ENCODE results near the gene NAV1. TPM values are rescaled to one million over a fixed set of nuclear protein-coding genes. Genes with fewer than 3 reads are reported as not detected.
"Not testable (repeated sequence)": the region's sequence is repeated elsewhere in the genome, so short reads cannot be mapped to it uniquely, and the experiment has no call there.

Gene NAV1
- total RNA-seq, 1 experiment from 2014 or later: 20.0 TPM

DNA sequence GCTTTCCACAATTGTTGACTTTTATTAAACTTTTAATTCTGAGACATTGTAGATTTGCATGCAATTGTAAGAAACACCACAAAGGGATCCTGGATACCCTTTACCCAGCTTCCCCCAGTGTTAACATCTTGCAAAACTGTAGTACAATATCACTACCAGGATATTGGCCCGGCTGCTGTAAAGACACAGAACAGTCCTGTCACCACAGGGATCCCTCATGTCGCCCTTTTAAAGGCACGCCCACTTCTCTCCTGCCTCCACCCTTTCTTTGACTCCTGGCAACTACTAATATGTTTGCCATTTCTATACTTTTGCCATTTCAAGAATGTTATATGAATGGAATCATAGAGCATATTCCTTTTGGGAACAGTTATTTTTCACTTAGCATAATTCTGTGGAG, 37.0 kb downstream of the NAV1 start:
- in situ Hi-C loops (cut with HindIII; ENCODE audit: low sequenced_read_pairs): no loop called here
- DNase-seq (ENCODE audit: low spot score): no peak

DNA sequence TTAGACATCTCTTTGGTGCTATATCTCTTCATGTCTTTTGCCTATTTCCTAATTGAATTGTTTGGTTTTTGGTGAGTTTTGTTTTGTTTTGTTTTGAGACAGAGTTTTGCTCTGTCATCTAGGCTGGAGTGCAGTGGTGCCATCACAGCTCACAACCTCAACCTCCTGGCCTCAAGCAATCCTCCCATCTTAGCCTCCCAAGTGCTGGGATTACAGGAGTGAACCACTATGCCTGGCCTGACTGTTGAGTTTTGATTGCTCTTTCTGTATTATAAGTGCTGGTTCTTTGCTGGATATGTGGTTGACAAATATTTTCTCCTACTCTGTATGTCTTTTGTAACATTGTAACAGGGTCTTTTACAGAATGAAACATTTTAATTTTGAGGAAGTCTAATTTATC, 38.0 kb downstream of the NAV1 start:
- in situ Hi-C loops (cut with HindIII; ENCODE audit: low sequenced_read_pairs): no loop called here
- DNase-seq (ENCODE audit: low spot score): no peak

DNA sequence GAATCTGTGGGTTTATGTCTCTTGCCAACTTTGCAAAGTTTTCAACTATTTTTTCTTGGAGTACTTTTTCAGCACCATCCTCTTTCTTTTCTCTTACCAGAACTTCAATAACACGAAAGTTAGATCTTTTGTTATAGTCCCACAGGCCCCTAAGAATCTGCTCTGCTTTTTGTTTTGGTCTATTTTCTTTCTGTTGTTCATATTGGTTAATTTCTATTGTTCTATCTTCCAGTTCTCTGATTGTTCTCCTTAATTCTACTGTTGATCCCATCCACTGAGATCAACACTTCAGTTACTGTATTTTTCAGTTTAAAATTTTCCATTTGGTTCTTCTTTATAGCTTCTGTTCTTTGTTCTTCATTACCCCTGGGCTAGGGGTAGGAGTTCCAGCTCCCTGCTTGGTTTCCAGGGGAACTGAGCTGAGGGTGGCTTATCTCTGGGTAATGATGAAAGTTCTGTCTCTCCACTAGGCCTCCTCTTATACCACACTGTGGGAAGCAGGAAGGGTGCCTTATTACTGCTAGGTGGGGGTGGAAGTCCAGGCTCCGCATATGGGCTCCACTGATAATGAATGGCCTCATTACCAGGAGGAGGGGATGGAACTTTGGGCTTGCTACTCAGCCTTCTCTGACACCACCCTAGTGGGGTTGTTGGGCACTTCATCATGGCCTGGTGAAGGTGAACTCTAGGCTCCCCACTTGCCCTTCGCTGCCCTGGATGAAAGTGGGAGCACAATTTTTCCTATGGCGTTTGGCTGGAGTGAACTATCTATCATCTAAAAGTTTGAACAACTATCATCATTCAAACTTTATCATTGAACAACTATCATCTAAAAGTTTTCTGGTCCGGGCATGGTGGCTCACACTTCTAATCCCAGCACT, 39.3 kb downstream of the NAV1 start:
- no peak for DNase-seq (ENCODE audit: low spot score)
- in situ Hi-C loops (cut with HindIII; ENCODE audit: low sequenced_read_pairs): no loop called here

DNA sequence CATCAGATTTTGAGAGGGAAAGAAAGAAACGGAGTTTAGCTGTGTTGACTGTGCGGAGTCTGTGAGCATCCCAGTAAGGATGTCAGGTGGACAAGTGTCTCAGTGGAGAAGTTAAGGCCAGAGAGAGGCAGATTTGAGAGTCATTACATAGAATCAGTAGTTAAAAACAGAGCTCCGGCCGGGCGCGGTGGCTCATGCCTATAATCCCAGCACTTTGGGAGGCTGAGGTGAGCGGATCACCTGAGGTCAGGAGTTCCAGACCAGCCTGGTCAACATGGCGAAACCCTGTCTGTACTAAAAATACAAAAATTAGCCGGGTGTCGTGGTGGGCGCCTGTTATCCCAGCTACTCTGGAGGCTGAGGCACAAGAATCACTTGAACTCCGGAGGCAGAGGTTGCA, 42.4 kb downstream of the NAV1 start:
- DNase-seq (ENCODE audit: low spot score); in situ Hi-C loops (cut with HindIII; ENCODE audit: low sequenced_read_pairs): not testable (repeated sequence)

DNA sequence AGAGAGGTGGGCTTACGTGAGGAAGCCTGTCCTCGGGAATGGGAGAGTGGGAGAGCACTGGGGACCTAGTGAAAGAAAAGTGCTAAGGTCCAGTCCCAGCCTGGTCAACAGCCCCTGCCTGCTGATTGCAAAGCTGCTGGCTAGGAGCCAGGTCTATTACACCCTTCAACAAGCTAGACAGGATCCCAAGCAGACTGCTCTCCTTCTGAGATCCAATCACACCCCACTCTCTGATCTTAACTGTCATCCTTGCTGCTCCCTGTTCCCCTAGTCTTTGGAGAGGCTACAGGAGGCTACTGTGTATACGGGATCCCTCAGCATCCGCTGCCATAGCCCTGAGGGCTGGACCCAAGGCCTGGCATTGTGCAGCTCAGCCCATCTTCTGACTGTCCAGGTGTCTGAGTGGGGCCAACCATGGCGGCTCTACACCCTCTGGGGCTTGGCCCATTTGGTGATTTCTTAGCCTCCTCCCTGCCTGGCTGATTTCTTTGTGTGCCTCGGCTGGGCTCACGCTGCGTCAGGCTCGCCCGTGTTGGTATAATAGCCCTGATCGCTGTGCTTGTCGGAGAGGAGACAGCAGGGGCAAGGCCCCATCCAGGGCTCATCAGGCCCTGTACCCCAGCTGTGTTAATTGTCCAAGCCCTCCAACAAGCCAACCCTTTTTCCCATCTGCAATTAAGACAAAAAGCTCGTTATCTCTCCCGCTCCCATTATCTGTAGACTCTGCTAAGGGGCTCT, 43.9 kb downstream of the NAV1 start:
- in situ Hi-C loops (cut with HindIII; ENCODE audit: low sequenced_read_pairs): no loop called here
- DNase-seq (ENCODE audit: low spot score): no peak

DNA sequence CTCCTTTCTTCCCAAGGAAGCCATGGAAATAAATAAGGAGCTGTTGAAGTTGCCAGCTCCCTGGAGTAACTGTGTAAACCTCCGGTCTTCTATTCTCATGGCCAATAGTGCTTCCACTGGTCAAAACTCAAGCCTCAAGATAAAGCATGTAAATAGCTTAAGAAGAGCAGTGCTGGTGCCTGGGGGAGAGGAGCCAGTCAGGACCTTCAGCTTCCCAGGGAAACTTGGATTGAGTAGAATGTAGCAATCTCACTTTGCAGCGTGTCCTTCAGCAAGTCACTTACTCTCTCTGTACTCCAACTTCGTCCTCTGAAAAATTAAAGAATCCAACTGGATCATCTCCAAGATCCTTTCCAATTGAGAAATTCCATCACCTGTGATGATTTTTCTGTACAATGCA, 44.7 kb downstream of the NAV1 start:
- DNase-seq (ENCODE audit: low spot score): no peak
- in situ Hi-C loops (cut with HindIII; ENCODE audit: low sequenced_read_pairs): no loop called here

DNA sequence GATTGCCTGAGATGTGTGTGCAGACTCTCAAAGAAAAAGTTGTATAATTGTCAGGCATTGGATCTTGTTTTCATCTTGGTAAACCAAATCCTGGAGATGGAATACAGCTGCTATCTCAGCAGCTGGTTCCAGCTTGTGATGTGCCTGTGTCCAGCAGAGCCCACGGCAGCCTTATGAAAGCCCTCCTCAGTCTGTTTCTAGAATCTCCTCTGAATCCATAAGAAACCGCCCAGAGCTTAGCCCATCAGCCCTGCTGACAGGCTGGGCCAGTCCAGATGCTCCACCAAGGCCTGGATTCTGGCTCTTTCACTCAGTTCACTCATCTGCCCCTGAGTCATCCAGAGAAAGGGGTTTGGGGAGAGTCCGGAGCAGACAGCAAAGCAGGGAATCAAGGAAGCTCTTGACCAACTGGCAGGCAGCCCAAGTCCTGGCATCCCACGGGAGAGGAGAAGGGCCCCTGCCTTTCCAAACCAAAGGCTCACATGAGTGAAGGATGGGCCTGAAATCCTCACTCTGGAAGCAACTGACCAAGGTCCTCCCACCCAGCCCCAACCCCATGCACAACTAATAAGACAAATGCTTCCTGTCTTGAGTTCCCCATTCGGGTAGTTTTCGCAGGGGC, 45.7 kb downstream of the NAV1 start:
- in situ Hi-C loops (cut with HindIII; ENCODE audit: low sequenced_read_pairs): no loop called here
- DNase-seq (ENCODE audit: low spot score): no peak

DNA sequence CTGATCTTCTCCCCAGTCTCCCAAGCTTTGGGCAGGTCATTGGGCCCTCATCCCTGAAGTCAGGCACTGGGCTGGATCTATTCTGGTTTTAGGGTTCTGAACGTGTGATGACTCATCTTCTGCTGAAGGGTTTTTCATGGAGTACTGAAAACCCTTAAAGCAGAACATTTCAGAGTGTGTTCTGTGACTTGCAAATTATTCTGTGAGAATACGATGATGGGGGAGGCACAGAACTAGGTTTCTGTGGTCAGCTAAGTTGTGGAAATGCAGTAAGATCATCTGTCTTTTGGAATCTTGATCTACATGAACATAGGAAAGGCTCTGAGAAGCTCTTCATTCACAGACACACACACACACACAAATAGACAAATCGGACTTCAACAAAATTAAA, 46.2 kb downstream of the NAV1 start:
- no peak for DNase-seq (ENCODE audit: low spot score)
- in situ Hi-C loops (cut with HindIII; ENCODE audit: low sequenced_read_pairs): no loop called here

DNA sequence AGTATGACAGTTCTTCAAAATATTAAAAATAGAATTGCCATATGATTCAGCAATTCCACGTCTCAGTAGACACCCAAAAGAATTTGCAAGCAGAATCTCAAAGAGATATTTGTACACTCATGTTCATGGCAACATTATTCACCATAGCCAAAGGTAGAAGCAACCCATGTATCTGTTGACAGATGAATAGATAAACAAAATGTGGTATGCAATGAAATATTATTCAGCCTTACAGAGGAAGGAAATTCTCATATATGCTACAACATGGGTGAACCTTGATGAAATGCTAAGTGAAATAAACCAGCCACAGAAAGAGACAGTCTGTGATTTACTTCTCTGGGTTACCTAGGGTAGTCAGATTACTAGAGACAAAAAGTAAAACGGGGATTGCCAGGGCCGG, 47.0 kb downstream of the NAV1 start:
- in situ Hi-C loops (cut with HindIII; ENCODE audit: low sequenced_read_pairs): no loop called here
- no peak for DNase-seq (ENCODE audit: low spot score)

DNA sequence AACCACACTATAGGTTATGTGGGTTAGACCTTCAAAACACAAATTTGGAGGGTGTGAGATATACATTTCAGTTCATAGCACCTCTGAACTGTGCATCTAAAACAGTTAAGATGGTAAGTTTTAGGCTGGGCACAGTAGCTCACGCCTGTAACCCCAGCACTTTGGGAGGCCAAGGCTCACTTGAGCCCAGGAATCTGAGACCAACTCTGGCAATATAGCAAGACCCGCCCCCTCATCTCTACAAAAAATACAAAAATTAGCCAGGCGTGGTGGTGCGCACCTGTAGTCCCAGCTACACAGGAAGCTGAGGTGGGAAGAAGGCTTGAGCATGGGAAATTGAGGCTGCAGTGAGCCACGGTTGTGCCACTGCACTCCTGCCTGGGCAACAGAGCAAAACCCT, 47.9 kb downstream of the NAV1 start:
- in situ Hi-C loops (cut with HindIII; ENCODE audit: low sequenced_read_pairs): no loop called here
- no peak for DNase-seq (ENCODE audit: low spot score)

DNA sequence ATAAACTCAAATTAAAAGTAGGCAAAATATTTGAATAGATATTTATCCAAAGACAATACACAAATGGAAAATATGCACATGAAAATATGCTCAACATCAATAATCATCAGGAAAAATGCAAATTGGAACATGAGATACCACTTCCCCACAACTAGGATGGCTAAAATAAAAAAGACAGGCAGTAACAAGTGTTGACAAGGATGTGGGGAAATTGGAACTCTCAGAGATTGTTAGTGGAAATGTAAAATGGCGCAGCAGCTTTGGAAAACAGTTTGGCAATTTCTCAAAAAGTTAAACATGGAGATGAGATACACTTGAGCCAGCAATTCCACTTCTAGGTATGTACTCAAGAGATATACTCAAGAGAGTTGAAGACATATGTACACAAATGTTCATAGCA, 48.8 kb downstream of the NAV1 start:
- DNase-seq (ENCODE audit: low spot score): no peak
- in situ Hi-C loops (cut with HindIII; ENCODE audit: low sequenced_read_pairs): no loop called here

Other genes starting within 250 kb of the NAV1 start
- gene TNNT2, start 161.4 kb upstream of the NAV1 start, total RNA-seq (2014; rRNA removed; shearing (Covaris generic)): 18.3 and 22.2 TPM in 2 replicates
- gene LAD1, start 139.8 kb upstream of the NAV1 start, total RNA-seq (2014; rRNA removed; shearing (Covaris generic)): 0.20 and 6.1 TPM in 2 replicates
- gene TNNI1, start 117.4 kb upstream of the NAV1 start, total RNA-seq (2014; rRNA removed; shearing (Covaris generic)): 57.1 and 57.8 TPM in 2 replicates
- gene PHLDA3, start 69.9 kb upstream of the NAV1 start, total RNA-seq (2014; rRNA removed; shearing (Covaris generic)): 400 and 462 TPM in 2 replicates
- gene CSRP1, start 32.0 kb upstream of the NAV1 start, total RNA-seq (2014; rRNA removed; shearing (Covaris generic)): 176 and 198 TPM in 2 replicates